MV-4-11 (cell line): ENCODE measurements around the gene RPS16.
A peak's percentile ranks its signal among the peaks of the same experiment; 100 is the strongest.

Source experiments
- DNase-seq: peaks from one replicate; lab custom pipeline; 2025; lab: John Stamatoyannopoulos, UW

Gene RPS16

GRCh38 chr19:39422020-39422419 lies 13.7 kb downstream of the RPS16 start:
- no peak for DNase-seq

- DNase-seq: no peak
Observed at GRCh38 chr19:39420769-39421168, 15.0 kb downstream of the RPS16 start.

- no peak for DNase-seq
Observed at GRCh38 chr19:39419003-39419402, 16.7 kb downstream of the RPS16 start.

GRCh38 chr19:39417463-39418181 lies 18.1 kb downstream of the RPS16 start:
- DNase-seq: no peak

- peak; percentile 26 for DNase-seq
Observed at GRCh38 chr19:39416152-39417120, 19.3 kb downstream of the RPS16 start.

- DNase-seq: no peak
Observed at GRCh38 chr19:39415111-39416046, 20.4 kb downstream of the RPS16 start.

- no peak for DNase-seq
Observed at GRCh38 chr19:39413911-39414608, 21.7 kb downstream of the RPS16 start.

- no peak for DNase-seq
Observed at GRCh38 chr19:39413272-39413910, 22.4 kb downstream of the RPS16 start.

GRCh38 chr19:39412867-39413271 lies 22.9 kb downstream of the RPS16 start:
- no peak for DNase-seq

GRCh38 chr19:39412100-39412866 lies 23.5 kb downstream of the RPS16 start, which contains the start of gene PLEKHG2:
Gene PLEKHG2 (plus strand): TSS chr19:39412669. CDS start chr19:39414087, 1,418 bp downstream.
- peak; percentile 100 for DNase-seq

GRCh38 chr19:39411832-39412099 lies 24.0 kb downstream of the RPS16 start:
- peak; percentile 96 for DNase-seq

GRCh38 chr19:39411081-39411831 lies 24.5 kb downstream of the RPS16 start:
- DNase-seq: peak; percentile 52

GRCh38 chr19:39410831-39411080 lies 25.0 kb downstream of the RPS16 start:
- DNase-seq: no peak

GRCh38 chr19:39410017-39410830 lies 25.5 kb downstream of the RPS16 start:
- peak; percentile 95 for DNase-seq

- DNase-seq: peak; percentile 76
Observed at GRCh38 chr19:39409208-39410016, 26.3 kb downstream of the RPS16 start.

- DNase-seq: no peak
Observed at GRCh38 chr19:39408392-39409207, 27.1 kb downstream of the RPS16 start.
